ENCODE measurements around the gene AOC2. TPM values are rescaled to one million over a fixed set of nuclear protein-coding genes. Genes with fewer than 3 reads are reported as not detected.

AOC2 gene
- polyA plus RNA-seq, 1 of the 3 experiments (the other 2 are of a cell fraction), result 0.33 TPM

DNA sequence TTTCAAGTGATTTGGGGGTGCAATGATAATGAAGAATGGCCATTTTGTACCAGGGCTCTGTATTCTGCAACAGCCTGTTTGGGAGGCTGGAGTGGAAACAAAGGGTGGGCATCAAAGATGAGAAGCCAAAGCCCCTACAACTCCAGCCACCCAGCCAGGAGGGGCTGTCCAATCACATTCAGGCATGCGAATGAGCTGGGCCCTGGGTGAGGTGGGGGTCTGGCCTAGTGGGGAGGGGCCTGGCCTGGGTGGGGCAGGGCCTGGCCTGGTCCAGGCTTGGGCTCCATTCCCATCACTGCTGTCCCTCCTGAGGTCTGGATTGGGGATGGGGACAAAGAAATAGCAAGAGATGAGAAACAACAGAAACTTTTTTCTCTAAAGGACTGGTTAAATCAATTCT is 13.0 kb downstream of the AOC2 start:
- Histone ChIP-seq H3K9me2 (no peaks in the 10 kb centered on the region), H2AFZ (ENCODE audit: low read depth) (no peak overlapping the region), H3K79me2 (ENCODE audit: insufficient read depth) (no peaks in the 10 kb centered on the region), H3K27me3 (ENCODE audit: insufficient read depth) (peaks cover 5% of the 10 kb centered on the region; the same call in 1 of the 2 replicates), H4K20me1 (ENCODE audit: insufficient read depth) (no peaks in the 10 kb centered on the region), H3K4me2 (no peak overlapping the region), H3K36me3 (replicated peaks in 1 of 2; ENCODE audit: control insufficient read depth in 1 of 2, insufficient read depth in 2 of 2, low read length in 1 of 2) (no peaks in the 10 kb centered on the region), H3K9me3 (no peaks in the 10 kb centered on the region), H3F3A (replicated peaks; ENCODE audit: insufficient read depth) (no peaks in the 10 kb centered on the region), H3K4me3 (ENCODE audit: low read depth in 2 of 2, low read length in 1 of 2) (no peak overlapping the region), H3K9ac (no peak overlapping the region), H3K27ac (ENCODE audit: low read depth in 2 of 2, low read length in 1 of 2) (no peak overlapping the region), H3K4me1 (ENCODE audit: control insufficient read depth in 1 of 2, insufficient read depth in 2 of 2, low read depth in 1 of 2, low read length in 1 of 2) (no peaks in the 10 kb centered on the region)
- 86% methylated on average over 1 of the region's 1 CpG for WGBS (ENCODE audit: low lambda C conversion rate)
- no peak for DNase-seq
- ChIA-PET CTCF (no interaction called here), POLR2A (no interaction called here)
- TF ChIP-seq RFX5 (IDR thresholded peaks at IDR 0.05; ENCODE audit: low read length), result no peak
- no peak for TF ChIP-seq TEAD4 (IDR thresholded peaks at IDR 0.05; ENCODE audit: borderline replicate concordance, insufficient read depth)
- no peak for TF ChIP-seq FOXJ3 (CRISPR knock-in tag; IDR thresholded peaks at IDR 0.05)
- no peak for TF ChIP-seq FOXM1 (IDR thresholded peaks at IDR 0.05; ENCODE audit: low read depth)
- TF ChIP-seq, protein P1, sequence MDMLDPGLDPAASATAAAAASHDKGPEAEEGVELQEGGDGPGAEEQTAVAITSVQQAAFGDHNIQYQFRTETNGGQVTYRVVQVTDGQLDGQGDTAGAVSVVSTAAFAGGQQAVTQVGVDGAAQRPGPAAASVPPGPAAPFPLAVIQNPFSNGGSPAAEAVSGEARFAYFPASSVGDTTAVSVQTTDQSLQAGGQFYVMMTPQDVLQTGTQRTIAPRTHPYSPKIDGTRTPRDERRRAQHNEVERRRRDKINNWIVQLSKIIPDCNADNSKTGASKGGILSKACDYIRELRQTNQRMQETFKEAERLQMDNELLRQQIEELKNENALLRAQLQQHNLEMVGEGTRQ (IDR thresholded peaks at IDR 0.05; ENCODE audit: borderline replicate concordance, low read depth, low read length), result no peak
- TF ChIP-seq TAF1 (IDR thresholded peaks at IDR 0.05; ENCODE audit: borderline replicate concordance, low read depth, low read length), result no peak
- TF ChIP-seq, protein P2, sequence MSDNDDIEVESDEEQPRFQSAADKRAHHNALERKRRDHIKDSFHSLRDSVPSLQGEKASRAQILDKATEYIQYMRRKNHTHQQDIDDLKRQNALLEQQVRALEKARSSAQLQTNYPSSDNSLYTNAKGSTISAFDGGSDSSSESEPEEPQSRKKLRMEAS (IDR thresholded peaks at IDR 0.05; ENCODE audit: low read depth), result no peak
- no peak for TF ChIP-seq PBX3 (IDR thresholded peaks at IDR 0.05)

DNA sequence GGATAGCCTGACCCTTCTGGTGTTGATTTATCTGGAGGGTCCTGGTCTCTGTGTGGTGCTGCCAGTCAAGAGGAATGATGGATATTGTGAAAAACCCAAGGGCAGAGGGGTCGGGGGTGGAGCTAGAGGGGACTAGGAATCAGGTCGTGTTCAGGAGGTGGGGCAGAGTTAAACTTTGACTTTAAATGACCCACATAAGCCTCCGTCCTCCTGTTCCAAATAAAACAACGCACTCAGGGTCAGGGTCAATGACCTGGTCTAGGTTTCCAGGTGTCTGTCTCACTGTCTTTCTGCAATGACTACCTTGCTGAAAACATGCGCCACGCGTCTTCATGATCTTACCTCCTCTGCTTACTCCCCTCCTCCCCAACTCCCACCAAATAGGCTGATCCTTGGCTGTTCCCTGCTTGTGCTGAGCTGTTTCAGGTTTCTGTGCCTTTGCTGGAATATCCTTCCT is 21.3 kb downstream of the AOC2 start:
- no peaks in the 10 kb centered on the region for H3K36me3 ChIP-seq (replicated peaks in 1 of 2; ENCODE audit: control insufficient read depth in 1 of 2, insufficient read depth in 2 of 2, low read length in 1 of 2)
- no peaks in the 10 kb centered on the region for H3K4me1 ChIP-seq (ENCODE audit: control insufficient read depth in 1 of 2, insufficient read depth in 2 of 2, low read depth in 1 of 2, low read length in 1 of 2)
- TF ChIP-seq PBX3 (IDR thresholded peaks at IDR 0.05), result no peak
- no peak for TF ChIP-seq RCOR1 (IDR thresholded peaks at IDR 0.05; ENCODE audit: low read length)
- TF ChIP-seq FOXJ3 (CRISPR knock-in tag; IDR thresholded peaks at IDR 0.05), result no peak
- TF ChIP-seq POLR2AphosphoS5 (IDR thresholded peaks at IDR 0.05; ENCODE audit: low read depth, low read length), result no peak
- TF ChIP-seq, protein P2 (IDR thresholded peaks at IDR 0.05; ENCODE audit: low read depth), result no peak
- no peak for TF ChIP-seq GATA2 (CRISPR knock-in tag; IDR thresholded peaks at IDR 0.05)
- TF ChIP-seq, protein P3, sequence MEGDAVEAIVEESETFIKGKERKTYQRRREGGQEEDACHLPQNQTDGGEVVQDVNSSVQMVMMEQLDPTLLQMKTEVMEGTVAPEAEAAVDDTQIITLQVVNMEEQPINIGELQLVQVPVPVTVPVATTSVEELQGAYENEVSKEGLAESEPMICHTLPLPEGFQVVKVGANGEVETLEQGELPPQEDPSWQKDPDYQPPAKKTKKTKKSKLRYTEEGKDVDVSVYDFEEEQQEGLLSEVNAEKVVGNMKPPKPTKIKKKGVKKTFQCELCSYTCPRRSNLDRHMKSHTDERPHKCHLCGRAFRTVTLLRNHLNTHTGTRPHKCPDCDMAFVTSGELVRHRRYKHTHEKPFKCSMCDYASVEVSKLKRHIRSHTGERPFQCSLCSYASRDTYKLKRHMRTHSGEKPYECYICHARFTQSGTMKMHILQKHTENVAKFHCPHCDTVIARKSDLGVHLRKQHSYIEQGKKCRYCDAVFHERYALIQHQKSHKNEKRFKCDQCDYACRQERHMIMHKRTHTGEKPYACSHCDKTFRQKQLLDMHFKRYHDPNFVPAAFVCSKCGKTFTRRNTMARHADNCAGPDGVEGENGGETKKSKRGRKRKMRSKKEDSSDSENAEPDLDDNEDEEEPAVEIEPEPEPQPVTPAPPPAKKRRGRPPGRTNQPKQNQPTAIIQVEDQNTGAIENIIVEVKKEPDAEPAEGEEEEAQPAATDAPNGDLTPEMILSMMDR (IDR thresholded peaks at IDR 0.05), result no peak
- TF ChIP-seq, protein P1 (IDR thresholded peaks at IDR 0.05; ENCODE audit: borderline replicate concordance, low read depth, low read length), result no peak
- H3K9me3 ChIP-seq, result peaks cover 3% of the 10 kb centered on the region; the same call in 1 of the 2 replicates
- H3K4me3 ChIP-seq (ENCODE audit: low read depth in 2 of 2, low read length in 1 of 2), result no peak overlapping the region
- peaks cover 40% of the 10 kb centered on the region for H3K27me3 ChIP-seq (ENCODE audit: insufficient read depth)
- no peak overlapping the region for H2AFZ ChIP-seq (ENCODE audit: low read depth)
- POLR2A ChIA-PET, result no interaction called here
- H3F3A ChIP-seq (replicated peaks; ENCODE audit: insufficient read depth), result no peaks in the 10 kb centered on the region
- CTCF ChIA-PET, result interaction anchor here (1.0 to 1.3 kb wide), 3 partner anchors 12 to 22 kb away, joined by 3 read pairs; partner anchors contain the start of gene AOC2
- no peaks in the 10 kb centered on the region for H3K9me2 ChIP-seq
- no peak overlapping the region for H3K4me2 ChIP-seq
- WGBS (ENCODE audit: low lambda C conversion rate), result 52% methylated on average over 7 of the region's 7 CpGs
- no peaks in the 10 kb centered on the region for H4K20me1 ChIP-seq (ENCODE audit: insufficient read depth)
- H3K9ac ChIP-seq, result no peak overlapping the region
- H3K27ac ChIP-seq (ENCODE audit: low read depth in 2 of 2, low read length in 1 of 2), result no peak overlapping the region
- DNase-seq, result no peak
- H3K79me2 ChIP-seq (ENCODE audit: insufficient read depth), result no peaks in the 10 kb centered on the region
